ENCODE results near the gene RBM33.

- TF ChIP-seq, protein P1, sequence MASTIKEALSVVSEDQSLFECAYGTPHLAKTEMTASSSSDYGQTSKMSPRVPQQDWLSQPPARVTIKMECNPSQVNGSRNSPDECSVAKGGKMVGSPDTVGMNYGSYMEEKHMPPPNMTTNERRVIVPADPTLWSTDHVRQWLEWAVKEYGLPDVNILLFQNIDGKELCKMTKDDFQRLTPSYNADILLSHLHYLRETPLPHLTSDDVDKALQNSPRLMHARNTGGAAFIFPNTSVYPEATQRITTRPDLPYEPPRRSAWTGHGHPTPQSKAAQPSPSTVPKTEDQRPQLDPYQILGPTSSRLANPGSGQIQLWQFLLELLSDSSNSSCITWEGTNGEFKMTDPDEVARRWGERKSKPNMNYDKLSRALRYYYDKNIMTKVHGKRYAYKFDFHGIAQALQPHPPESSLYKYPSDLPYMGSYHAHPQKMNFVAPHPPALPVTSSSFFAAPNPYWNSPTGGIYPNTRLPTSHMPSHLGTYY (CRISPR knock-in tag; IDR thresholded peaks at IDR 0.05) = no peak
- TF ChIP-seq, protein P2, sequence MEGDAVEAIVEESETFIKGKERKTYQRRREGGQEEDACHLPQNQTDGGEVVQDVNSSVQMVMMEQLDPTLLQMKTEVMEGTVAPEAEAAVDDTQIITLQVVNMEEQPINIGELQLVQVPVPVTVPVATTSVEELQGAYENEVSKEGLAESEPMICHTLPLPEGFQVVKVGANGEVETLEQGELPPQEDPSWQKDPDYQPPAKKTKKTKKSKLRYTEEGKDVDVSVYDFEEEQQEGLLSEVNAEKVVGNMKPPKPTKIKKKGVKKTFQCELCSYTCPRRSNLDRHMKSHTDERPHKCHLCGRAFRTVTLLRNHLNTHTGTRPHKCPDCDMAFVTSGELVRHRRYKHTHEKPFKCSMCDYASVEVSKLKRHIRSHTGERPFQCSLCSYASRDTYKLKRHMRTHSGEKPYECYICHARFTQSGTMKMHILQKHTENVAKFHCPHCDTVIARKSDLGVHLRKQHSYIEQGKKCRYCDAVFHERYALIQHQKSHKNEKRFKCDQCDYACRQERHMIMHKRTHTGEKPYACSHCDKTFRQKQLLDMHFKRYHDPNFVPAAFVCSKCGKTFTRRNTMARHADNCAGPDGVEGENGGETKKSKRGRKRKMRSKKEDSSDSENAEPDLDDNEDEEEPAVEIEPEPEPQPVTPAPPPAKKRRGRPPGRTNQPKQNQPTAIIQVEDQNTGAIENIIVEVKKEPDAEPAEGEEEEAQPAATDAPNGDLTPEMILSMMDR (IDR thresholded peaks at IDR 0.05) = no peak
- TF ChIP-seq SP1 (CRISPR knock-in tag; conservative IDR thresholded peaks at IDR 0.05) = no peak
- no peak for TF ChIP-seq IRF2 (CRISPR knock-in tag; IDR thresholded peaks at IDR 0.05; ENCODE audit: borderline replicate concordance, low read depth)
- no peak for TF ChIP-seq NFYB (CRISPR knock-in tag; conservative IDR thresholded peaks at IDR 0.05; ENCODE audit: low read depth)
- TF ChIP-seq MLX (CRISPR knock-in tag; IDR thresholded peaks at IDR 0.05) = no peak
- TF ChIP-seq PRDM15 (CRISPR knock-in tag; IDR thresholded peaks at IDR 0.05) = no peak
- no peak for TF ChIP-seq CREM (CRISPR knock-in tag; IDR thresholded peaks at IDR 0.05)
- no peak for TF ChIP-seq OVOL2 (CRISPR knock-in tag; IDR thresholded peaks at IDR 0.05; ENCODE audit: borderline replicate concordance)
- TF ChIP-seq, protein P3, sequence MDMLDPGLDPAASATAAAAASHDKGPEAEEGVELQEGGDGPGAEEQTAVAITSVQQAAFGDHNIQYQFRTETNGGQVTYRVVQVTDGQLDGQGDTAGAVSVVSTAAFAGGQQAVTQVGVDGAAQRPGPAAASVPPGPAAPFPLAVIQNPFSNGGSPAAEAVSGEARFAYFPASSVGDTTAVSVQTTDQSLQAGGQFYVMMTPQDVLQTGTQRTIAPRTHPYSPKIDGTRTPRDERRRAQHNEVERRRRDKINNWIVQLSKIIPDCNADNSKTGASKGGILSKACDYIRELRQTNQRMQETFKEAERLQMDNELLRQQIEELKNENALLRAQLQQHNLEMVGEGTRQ (CRISPR knock-in tag; IDR thresholded peaks at IDR 0.05) = no peak
- no peak for TF ChIP-seq JUN (CRISPR knock-in tag; IDR thresholded peaks at IDR 0.05)
- no peak for TF ChIP-seq ESRRA (CRISPR knock-in tag; IDR thresholded peaks at IDR 0.05; ENCODE audit: borderline replicate concordance)
- TF ChIP-seq ZNF532 (CRISPR knock-in tag; IDR thresholded peaks at IDR 0.05; ENCODE audit: borderline replicate concordance) = no peak
- TF ChIP-seq, protein P4, sequence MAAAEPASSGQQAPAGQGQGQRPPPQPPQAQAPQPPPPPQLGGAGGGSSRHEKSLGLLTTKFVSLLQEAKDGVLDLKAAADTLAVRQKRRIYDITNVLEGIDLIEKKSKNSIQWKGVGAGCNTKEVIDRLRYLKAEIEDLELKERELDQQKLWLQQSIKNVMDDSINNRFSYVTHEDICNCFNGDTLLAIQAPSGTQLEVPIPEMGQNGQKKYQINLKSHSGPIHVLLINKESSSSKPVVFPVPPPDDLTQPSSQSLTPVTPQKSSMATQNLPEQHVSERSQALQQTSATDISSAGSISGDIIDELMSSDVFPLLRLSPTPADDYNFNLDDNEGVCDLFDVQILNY (CRISPR knock-in tag; IDR thresholded peaks at IDR 0.05) = no peak
These were observed 174.7 kb downstream of the RBM33 start for GRCh38 chr7:155819186-155819585.

All from WTC11 (cell line).